H1 (cell line): ENCODE data around the gene RIT2. TPM values are rescaled to one million over a fixed set of nuclear protein-coding genes. Genes with fewer than 3 reads are reported as not detected.

Source experiments
- CTCF ChIA-PET: fragments of 300-600 bp; sonication (Branson Sonifier 250); formaldehyde crosslinking; loops from one replicate; lab custom pipeline; 2021; ENCODE audit not compliant: partially characterized antibody; lab: Charles Lee
- POLR2A ChIA-PET: fragments of 300-600 bp; sonication (Branson Sonifier 250); formaldehyde crosslinking; loops from one replicate; lab custom pipeline; 2021; ENCODE audit warnings: inconsistent platforms; ENCODE audit not compliant: partially characterized antibody; lab: Charles Lee
- DNase-seq, 2 experiments: peaks; one replicate each; pipeline versions ENCODE4 v3.0.0 to v3.0.0-alpha.2; 2010 to 2022; ENCODE audit warnings: low spot score in 2 of 2, low read depth in 1 of 2, mixed read lengths in 1 of 2
- FAIRE-seq: peaks from 2 replicates; lab custom pipeline; 2011; peaks lifted over from hg19 to GRCh38; lab: Jason Lieb, UNC
- H2AFZ ChIP-seq: 2 replicates; pipeline ENCODE4 v1.8.1; 2012; ENCODE audit warnings: low read length, inconsistent platforms
- H2AK5ac ChIP-seq: 2 replicates; pipeline ENCODE4 v1.6.1; 2013; ENCODE audit warnings: low read depth, low read length
- H2BK120ac ChIP-seq: replicated peaks from 2 replicates; pipeline ENCODE3; 2013; ENCODE audit warnings: low read depth, low read length, inconsistent platforms
- H2BK12ac ChIP-seq: 2 replicates; pipeline ENCODE4 v1.6.1; 2013; ENCODE audit warnings: low read depth, low read length
- H2BK15ac ChIP-seq: 2 replicates; pipeline ENCODE4 v1.6.1; 2013; ENCODE audit warnings: low read length
- H2BK20ac ChIP-seq: 2 replicates; pipeline ENCODE4 v1.6.1; 2013; ENCODE audit warnings: low read length
- H2BK5ac ChIP-seq: 2 replicates; pipeline ENCODE4 v1.6.1; 2013; ENCODE audit warnings: low read depth, low read length
- H3K14ac ChIP-seq: 2 replicates; pipeline ENCODE4 v1.6.1; 2013; ENCODE audit warnings: inconsistent platforms; ENCODE audit not compliant: insufficient read length
- H3K18ac ChIP-seq: 2 replicates; pipeline ENCODE4 v1.6.1; 2013; ENCODE audit warnings: low read length; ENCODE audit errors: extremely low read depth
- H3K23ac ChIP-seq: 2 replicates; pipeline ENCODE4 v1.6.1; 2013; ENCODE audit warnings: inconsistent platforms; ENCODE audit not compliant: insufficient read length
- H3K23me2 ChIP-seq: 2 replicates; pipeline ENCODE4 v1.6.1; 2013; ENCODE audit warnings: low read depth, low read length
- H3K27ac ChIP-seq: 2 replicates; pipeline ENCODE4 v1.6.1; 2011; ENCODE audit warnings: low read depth, low read length, inconsistent platforms
- H3K27me3 ChIP-seq, 4 experiments: replicated peaks in 1 of 4; 1 replicate in 1 of 4; 2 replicates in 3 of 4; pipeline versions ENCODE4 v1.6.1 to v1.8.1; 2011 to 2013; ENCODE audit warnings: low read length in 3 of 4, mild to moderate bottlenecking in 3 of 4, inconsistent platforms in 2 of 4, mixed read lengths in 2 of 4, moderate library complexity in 1 of 4; ENCODE audit not compliant: control insufficient read depth in 3 of 4, insufficient read depth in 3 of 4; ENCODE audit errors: extremely low read depth in 1 of 4
- H3K36me3 ChIP-seq, 4 experiments: 2 replicates each; pipeline versions ENCODE4 v1.6.1 to v1.8.1; 2011 to 2013; ENCODE audit warnings: mild to moderate bottlenecking in 4 of 4, low read length in 3 of 4, moderate library complexity in 2 of 4, control low read depth in 1 of 4, inconsistent platforms in 1 of 4; ENCODE audit not compliant: insufficient read depth in 4 of 4, control insufficient read depth in 2 of 4
- H3K4ac ChIP-seq: replicated peaks from 2 replicates; pipeline ENCODE3; 2013; ENCODE audit warnings: low read length, low read depth, mixed read lengths, inconsistent platforms; ENCODE audit not compliant: insufficient read length
- H3K4me1 ChIP-seq, 4 experiments: replicated peaks in 1 of 4; 1 replicate in 1 of 4; 2 replicates in 3 of 4; pipeline versions ENCODE4 v1.6.1 to v1.8.1; 2011 to 2013; ENCODE audit warnings: low read length in 3 of 4, inconsistent platforms in 2 of 4, mixed read lengths in 1 of 4; ENCODE audit not compliant: insufficient read depth in 4 of 4, control insufficient read depth in 3 of 4
- H3K4me2 ChIP-seq, 2 experiments: 2 replicates each; pipeline versions ENCODE4 v1.6.1 to v1.8.1; 2011 to 2013; ENCODE audit warnings: low read depth in 2 of 2, low read length in 2 of 2, control low read depth in 1 of 2, inconsistent platforms in 1 of 2, mild to moderate bottlenecking in 1 of 2; ENCODE audit not compliant: insufficient read depth in 1 of 2
- H3K4me3 ChIP-seq, 4 experiments: fragments of 200-600, 300-600 bp in 1 of 4; sonication (generic), shearing (Covaris generic), sonication (Bioruptor Twin) in 1 of 4; 2 replicates each; pipeline versions ENCODE4 v1.5.1 to v1.8.1; 2011 to 2016; ENCODE audit warnings: low read length in 4 of 4, low read depth in 3 of 4, control low read depth in 2 of 4, inconsistent platforms in 2 of 4, mild to moderate bottlenecking in 2 of 4, mixed read lengths in 1 of 4, moderate library complexity in 1 of 4; ENCODE audit not compliant: insufficient read depth in 2 of 4; ENCODE audit errors: extremely low read depth in 1 of 4
- H3K56ac ChIP-seq: replicated peaks from 2 replicates; pipeline ENCODE3; 2013; ENCODE audit warnings: low read depth, mild to moderate bottlenecking, mixed read lengths, low read length, inconsistent platforms; ENCODE audit not compliant: insufficient read length
- H3K79me1 ChIP-seq: 2 replicates; pipeline ENCODE4 v1.6.1; 2013; ENCODE audit warnings: low read depth, low read length, control low read depth
- H3K79me2 ChIP-seq, 2 experiments: 2 replicates each; pipeline versions ENCODE4 v1.6.1 to v1.8.1; 2012 to 2013; ENCODE audit warnings: low read length in 2 of 2, mild to moderate bottlenecking in 2 of 2, inconsistent platforms in 1 of 2; ENCODE audit not compliant: insufficient read depth in 2 of 2, control insufficient read depth in 1 of 2
- H3K9ac ChIP-seq, 4 experiments: replicated peaks in 1 of 4; 1 replicate in 1 of 4; 2 replicates in 3 of 4; pipeline versions ENCODE4 v1.6.1 to v1.8.1; 2011 to 2013; ENCODE audit warnings: low read depth in 3 of 4, low read length in 3 of 4, control low read depth in 2 of 4, mild to moderate bottlenecking in 2 of 4, moderate library complexity in 2 of 4, inconsistent platforms in 1 of 4; ENCODE audit errors: extremely low read depth in 1 of 4
- H3K9me3 ChIP-seq, 2 experiments: 2 replicates each; pipeline versions ENCODE4 v1.6.1 to v1.8.1; 2012 to 2013; ENCODE audit warnings: mild to moderate bottlenecking in 2 of 2, moderate library complexity in 2 of 2, control low read depth in 1 of 2, inconsistent platforms in 1 of 2, low read depth in 1 of 2, low read length in 1 of 2, mixed read lengths in 1 of 2; ENCODE audit not compliant: insufficient read depth in 2 of 2
- H4K20me1 ChIP-seq, 2 experiments: replicated peaks in 1 of 2; 2 replicates each; pipeline versions ENCODE3 to v1.8.1; 2011 to 2013; ENCODE audit warnings: inconsistent platforms in 2 of 2, low read length in 2 of 2, mild to moderate bottlenecking in 1 of 2; ENCODE audit not compliant: insufficient read depth in 2 of 2, control insufficient read depth in 1 of 2
- H4K5ac ChIP-seq: 2 replicates; pipeline ENCODE4 v1.6.1; 2013; ENCODE audit warnings: low read length, low read depth, mixed read lengths, inconsistent platforms; ENCODE audit not compliant: insufficient read length
- H4K8ac ChIP-seq: 2 replicates; pipeline ENCODE4 v1.8.0; 2013; ENCODE audit warnings: mild to moderate bottlenecking, moderate library complexity, low read length, inconsistent platforms; ENCODE audit not compliant: insufficient read depth; ENCODE audit errors: extremely low read depth
- H4K91ac ChIP-seq: replicated peaks from 2 replicates; pipeline ENCODE3; 2013; ENCODE audit warnings: low read length, mixed read lengths, inconsistent platforms; ENCODE audit not compliant: insufficient read length
- ASH2L ChIP-seq: fragments of 200-600, 300-600 bp; sonication (generic); IDR thresholded peaks from one replicate; pipeline ENCODE4 v1.7.1; 2017; ENCODE audit warnings: low read length
- NANOG ChIP-seq: IDR thresholded peaks from 2 replicates; pipeline ENCODE4 v1.6.1; 2011; ENCODE audit warnings: low read length, low read depth, mild to moderate bottlenecking, inconsistent platforms; ENCODE audit not compliant: insufficient read depth, poor library complexity, severe bottlenecking
- SP2 ChIP-seq: IDR thresholded peaks from 2 replicates; pipeline ENCODE4 v1.6.1; 2012; ENCODE audit warnings: mild to moderate bottlenecking, low read length, inconsistent platforms
- WGBS, 2 experiments: shearing (Covaris generic) in 1 of 2; methylation state at CpG; one replicate each; pipeline versions ENCODE4 v1.1.6 to v1.1.7; 2013 to 2015; ENCODE audit warnings: low lambda C conversion rate in 2 of 2, mixed read lengths in 2 of 2, inconsistent platforms in 1 of 2, low coverage in 1 of 2, missing lambda C conversion rate in 1 of 2; ENCODE audit not compliant: insufficient replicate concordance in 2 of 2, insufficient coverage in 1 of 2, insufficient read length in 1 of 2; ENCODE audit errors: extremely low coverage in 1 of 2, missing lambda C conversion rate in 1 of 2; 5-methylcytosine and 5-hydroxymethylcytosine counted together
- polyA plus RNA-seq, 7 experiments: library from polyadenylated mRNA; depleted of rRNA in 3 of 7; stranded (reverse) in 5 of 7; unstranded in 2 of 7; fragments of >200 nt in 5 of 7; fragments of 200-250 nt in 2 of 7; gene quantifications; 1 replicate in 5 of 7; 2 replicates in 1 of 7; 4 replicates in 1 of 7; pipeline versions ENCODE4 v1.2.1 to v1.2.3, GENCODE V29; 2011 to 2013; ENCODE audit warnings: missing spikeins in 2 of 7, mixed read lengths in 2 of 7
- total RNA-seq: library from RNA; stranded (reverse); fragmentation: NEBNext Ultra II Directional; extraction: Animal tissue kit (Norgen Biotek cat#: 25700); gene quantifications from 2 replicates; pipeline ENCODE4 v1.2.1, GENCODE V29; 2021

Gene RIT2
- total and polyA plus RNA-seq, 2 of the 8 experiments (the other 6 are each of a cell fraction or from before 2014, with no cell fraction given), result 0.67 to 3.2 TPM

DNA sequence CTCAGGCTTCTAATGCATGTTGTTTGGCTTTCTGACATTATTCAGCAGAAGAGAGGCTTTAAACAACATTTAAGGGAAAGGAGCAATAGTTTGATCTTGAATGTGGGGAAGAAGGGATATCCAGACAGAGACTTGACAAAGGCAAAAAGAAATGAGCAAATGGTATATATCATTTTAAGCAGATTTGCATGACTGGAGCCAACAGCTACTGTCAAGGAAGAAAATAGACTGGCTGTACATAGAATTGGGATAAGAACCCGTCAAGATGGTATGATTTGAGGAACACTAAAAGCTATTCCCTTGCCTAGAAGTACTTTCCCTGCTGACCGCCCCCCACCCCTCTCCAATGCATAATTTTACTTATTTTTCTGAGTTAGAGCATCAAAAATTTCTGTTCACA is 174.5 kb downstream of the RIT2 start:
- Histone ChIP-seq H2AFZ (no peak overlapping the region), H3K79me1 (no peaks in the 10 kb centered on the region), H4K91ac (no peak overlapping the region), H3K56ac (no peak overlapping the region), H3K4ac (no peak overlapping the region), H3K18ac (no peak overlapping the region), H3K23me2 (no peaks in the 10 kb centered on the region), H4K5ac (no peak overlapping the region), H3K4me1 (peaks cover 0 to 3% (median 0%) of the 10 kb centered on the region in 4 experiments; a peak in 2 of 7 replicates), H3K4me2 (no peak overlapping the region), H2BK5ac (no peak overlapping the region), H3K14ac (no peak overlapping the region), H3K9ac (no peak overlapping the region), H3K23ac (no peak overlapping the region), H3K27ac (no peak overlapping the region), H4K8ac (no peak overlapping the region), H2AK5ac (no peak overlapping the region), H2BK20ac (no peak overlapping the region; the same call in 1 of the 2 replicates), H4K20me1 (no peaks in the 10 kb centered on the region), H3K9me3 (peaks cover 3 to 5% of the 10 kb centered on the region in 2 experiments; a peak in 2 of 4 replicates), H3K36me3 (no peaks in the 10 kb centered on the region), H3K4me3 (no peak overlapping the region), H3K79me2 (no peaks in the 10 kb centered on the region), H2BK120ac (no peak overlapping the region), H3K27me3 (no peaks in the 10 kb centered on the region), H2BK15ac (no peak overlapping the region), H2BK12ac (no peak overlapping the region)
- TF ChIP-seq SP2 (no peak), NANOG (no peak), ASH2L (no peak)
- no peak for DNase-seq
- POLR2A ChIA-PET, result no interaction called here
- CTCF ChIA-PET, result interaction anchor here (0.7 kb wide), 1 partner anchor 9 kb away, joined by 3 read pairs; no protein-coding TSS in a partner anchor
- 85% methylated on average over 2 of the region's 2 CpGs; no CpG with 5 or more reads in 1 of the 2 experiments for WGBS, 2 experiments
- FAIRE-seq, result no peak
